PC-3 (cell line): ENCODE data around the gene SUCO. TPM values are rescaled to one million over a fixed set of nuclear protein-coding genes. Genes with fewer than 3 reads are reported as not detected.
A peak's percentile ranks its signal among the peaks of the same experiment; 100 is the strongest.

Source experiments
- ATAC-seq: fragments of 200-7000 bp; cut with Tn5 transposase; 2 replicates; pipeline ENCODE4 v1.9.1; 2020; ENCODE audit warnings: mild to moderate bottlenecking, moderate library complexity
- BruUV-seq: library from RNA; stranded (reverse); fragments of 400-500 nt; replicated peaks from 2 replicates; lab custom pipeline; 2021; lab: Mats Ljungman, UMichigan
- CTCF ChIA-PET: fragments of 300-600 bp; sonication (Branson Sonifier 250); formaldehyde crosslinking; loops from one replicate; lab custom pipeline; 2022; ENCODE audit warnings: antibody characterized with exemption; lab: Charles Lee
- POLR2A ChIA-PET: fragments of 300-600 bp; sonication (Branson Sonifier 250); formaldehyde crosslinking; loops from one replicate; lab custom pipeline; 2022; ENCODE audit warnings: antibody characterized with exemption; ENCODE audit not compliant: unreplicated experiment; lab: Charles Lee
- DNase-seq: peaks from one replicate; pipeline ENCODE4 v3.0.0-alpha.2; 2015
- H2AFZ ChIP-seq: fragments of 300-600 bp; sonication (generic); 2 replicates; pipeline ENCODE4 v1.6.0; 2016; ENCODE audit warnings: antibody characterized with exemption, low read length
- H3F3A ChIP-seq: fragments of 300-600 bp; sonication (generic); one replicate; pipeline ENCODE4 v1.6.0; 2017; ENCODE audit warnings: antibody characterized with exemption, low read length, control low read depth, mild to moderate bottlenecking; ENCODE audit not compliant: unreplicated experiment
- H3K27ac ChIP-seq: fragments of 300-600 bp; sonication (generic); 2 replicates; pipeline ENCODE4 v1.5.1; 2016; ENCODE audit warnings: mild to moderate bottlenecking, low read length
- H3K27me3 ChIP-seq: fragments of 300-600 bp; sonication (generic); 2 replicates; pipeline ENCODE4 v1.6.1; 2016; ENCODE audit warnings: low read length, mixed read lengths
- H3K36me3 ChIP-seq: fragments of 300-600 bp; sonication (generic); 2 replicates; pipeline ENCODE4 v1.6.1; 2016; ENCODE audit warnings: low read depth, mixed run types, low read length, mixed read lengths
- H3K4me1 ChIP-seq: fragments of 300-600 bp; sonication (generic); 2 replicates; pipeline ENCODE4 v1.5.1; 2016; ENCODE audit warnings: low read length; ENCODE audit not compliant: insufficient read depth
- H3K4me2 ChIP-seq: fragments of 300-600 bp; sonication (generic); 2 replicates; pipeline ENCODE4 v1.6.0; 2016; ENCODE audit warnings: low read length
- H3K4me3 ChIP-seq: fragments of 300-600 bp; sonication (generic); 2 replicates; pipeline ENCODE4 v1.5.1; 2016; ENCODE audit warnings: mild to moderate bottlenecking, low read length, mixed read lengths
- H3K79me2 ChIP-seq: fragments of 300-600 bp; sonication (generic); 2 replicates; pipeline ENCODE4 v1.6.1; 2017; ENCODE audit warnings: low read length, mixed read lengths
- H3K9ac ChIP-seq: fragments of 300-600 bp; sonication (generic); 2 replicates; pipeline ENCODE4 v1.6.0; 2016; ENCODE audit warnings: mild to moderate bottlenecking, low read length
- H3K9me2 ChIP-seq: fragments of 300-600 bp; sonication (generic); replicated peaks from 2 replicates; pipeline ENCODE4 v1.6.1; 2016; ENCODE audit warnings: mixed run types, low read length, mixed read lengths
- H3K9me3 ChIP-seq: fragments of 300-600 bp; sonication (generic); 2 replicates; pipeline ENCODE4 v1.6.1; 2016; ENCODE audit warnings: low read length, mixed read lengths
- H4K20me1 ChIP-seq: fragments of 300-600 bp; sonication (generic); 2 replicates; pipeline ENCODE4 v1.6.1; 2016; ENCODE audit warnings: low read length, mixed read lengths
- EZH2 ChIP-seq: fragments of 300-600 bp; sonication (generic); IDR thresholded peaks from one replicate; pipeline ENCODE4 v1.6.1; 2017; ENCODE audit warnings: antibody characterized with exemption, mild to moderate bottlenecking, low read length; ENCODE audit not compliant: unreplicated experiment
- EZH2phosphoT487 ChIP-seq: fragments of 300-600 bp; sonication (generic); IDR thresholded peaks from 2 replicates; pipeline ENCODE4 v1.6.1; 2018; ENCODE audit warnings: mild to moderate bottlenecking, antibody characterized with exemption, low read length, borderline replicate concordance
- intact Hi-C: fragments of 100-400 bp; cut with micrococcal nuclease; formaldehyde crosslinking; loops from 2 replicates; pipeline ENCODE4 v1.9.0; 2023
- total RNA-seq: library from RNA; depleted of rRNA; stranded (reverse); fragments of >200 nt; gene quantifications from 2 replicates; pipeline ENCODE4 v1.2.3, GENCODE V29; 2014
- TF ChIP-seq, protein P1 (sequence below): fragments of 300-600 bp; sonication (generic); conservative IDR thresholded peaks from 2 replicates; pipeline ENCODE4 v1.5.1; 2017; ENCODE audit warnings: antibody characterized with exemption, low read depth, mild to moderate bottlenecking, low read length

SUCO gene
- total RNA-seq, 1 experiment from 2014 or later: 72.0 TPM

DNA sequence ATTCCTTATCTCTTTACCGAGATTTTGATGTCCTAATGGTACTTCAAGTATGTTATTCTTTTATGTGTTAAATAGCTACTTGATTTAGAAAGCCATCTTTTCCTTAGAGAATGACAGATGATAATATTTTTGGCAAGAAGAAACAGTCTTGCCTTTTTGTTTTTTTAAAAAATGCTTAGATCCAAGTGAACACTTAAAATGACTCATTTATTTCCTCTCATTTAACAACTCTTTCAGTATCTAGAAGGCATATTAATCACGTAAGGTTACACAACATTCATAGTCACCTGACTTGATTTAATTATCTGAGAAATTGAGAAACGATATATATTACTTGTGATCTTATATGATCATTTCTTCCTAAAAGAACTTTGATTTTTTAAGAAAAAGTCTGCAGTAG is 52.4 kb downstream of the SUCO start:
- Histone ChIP-seq H3K27me3 (no peaks in the 10 kb centered on the region), H4K20me1 (no peaks in the 10 kb centered on the region), H3K9me2 (no peaks in the 10 kb centered on the region), H3K79me2 (peaks cover 15% of the 10 kb centered on the region), H3K4me3 (peak overlapping the region; percentile 12; the same call in 1 of the 2 replicates), H3K36me3 (peaks cover 28% of the 10 kb centered on the region), H3K27ac (peak overlapping the region; percentile 47), H3K9ac (no peak overlapping the region), H3K9me3 (no peaks in the 10 kb centered on the region), H2AFZ (no peak overlapping the region), H3F3A (peaks cover 34% of the 10 kb centered on the region), H3K4me1 (peaks cover 56% of the 10 kb centered on the region), H3K4me2 (peak overlapping the region; percentile 45)
- ATAC-seq (no peak), DNase-seq (peak; percentile 75)
- intact Hi-C loops: loop anchor here (5.0 kb wide), 1 partner anchor 38 kb away; no protein-coding TSS in a partner anchor
- ChIA-PET CTCF (interaction anchor here (0.7 kb wide), 1 partner anchor 52 kb away, joined by 3 read pairs; no protein-coding TSS in a partner anchor), POLR2A (interaction anchor here (0.7 kb wide), 1 partner anchor 43 kb away, joined by 5 read pairs; no protein-coding TSS in a partner anchor)
- BruUV-seq: no TSS peak
- TF ChIP-seq EZH2phosphoT487 (no peak), EZH2 (no peak)
- TF ChIP-seq, protein P1, sequence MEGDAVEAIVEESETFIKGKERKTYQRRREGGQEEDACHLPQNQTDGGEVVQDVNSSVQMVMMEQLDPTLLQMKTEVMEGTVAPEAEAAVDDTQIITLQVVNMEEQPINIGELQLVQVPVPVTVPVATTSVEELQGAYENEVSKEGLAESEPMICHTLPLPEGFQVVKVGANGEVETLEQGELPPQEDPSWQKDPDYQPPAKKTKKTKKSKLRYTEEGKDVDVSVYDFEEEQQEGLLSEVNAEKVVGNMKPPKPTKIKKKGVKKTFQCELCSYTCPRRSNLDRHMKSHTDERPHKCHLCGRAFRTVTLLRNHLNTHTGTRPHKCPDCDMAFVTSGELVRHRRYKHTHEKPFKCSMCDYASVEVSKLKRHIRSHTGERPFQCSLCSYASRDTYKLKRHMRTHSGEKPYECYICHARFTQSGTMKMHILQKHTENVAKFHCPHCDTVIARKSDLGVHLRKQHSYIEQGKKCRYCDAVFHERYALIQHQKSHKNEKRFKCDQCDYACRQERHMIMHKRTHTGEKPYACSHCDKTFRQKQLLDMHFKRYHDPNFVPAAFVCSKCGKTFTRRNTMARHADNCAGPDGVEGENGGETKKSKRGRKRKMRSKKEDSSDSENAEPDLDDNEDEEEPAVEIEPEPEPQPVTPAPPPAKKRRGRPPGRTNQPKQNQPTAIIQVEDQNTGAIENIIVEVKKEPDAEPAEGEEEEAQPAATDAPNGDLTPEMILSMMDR: no peak

DNA sequence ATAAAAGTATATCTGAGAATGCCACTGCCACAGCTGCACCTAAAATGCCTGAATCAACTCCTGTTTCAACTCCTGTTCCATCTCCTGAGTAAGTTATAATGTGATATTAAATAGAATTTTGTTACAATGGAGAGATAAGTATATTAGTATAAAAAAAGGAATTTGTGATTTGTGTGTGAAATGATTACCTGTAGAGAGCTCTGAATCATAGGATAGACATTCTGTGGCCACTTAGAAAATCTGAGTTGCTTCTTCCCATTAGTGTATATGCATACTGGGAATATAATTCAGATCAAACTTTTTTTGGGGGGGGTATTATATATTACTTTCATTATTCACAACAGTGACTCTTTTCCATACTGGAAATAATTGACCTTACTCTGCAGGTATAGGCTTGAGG is 52.9 kb downstream of the SUCO start:
- intact Hi-C loops: loop anchor here (5.0 kb wide), 1 partner anchor 39 kb away; no protein-coding TSS in a partner anchor
- ChIA-PET CTCF (interaction anchor here (0.7 kb wide), 1 partner anchor 52 kb away, joined by 3 read pairs; no protein-coding TSS in a partner anchor), POLR2A (no interaction called here)
- Histone ChIP-seq H3K9me3 (no peaks in the 10 kb centered on the region), H3K9ac (no peak overlapping the region), H3K4me1 (peaks cover 61% of the 10 kb centered on the region), H3K79me2 (peaks cover 20% of the 10 kb centered on the region), H3K9me2 (no peaks in the 10 kb centered on the region), H3K36me3 (peaks cover 30% of the 10 kb centered on the region), H2AFZ (no peak overlapping the region), H4K20me1 (no peaks in the 10 kb centered on the region), H3K4me3 (peak overlapping the region; percentile 12; the same call in 1 of the 2 replicates), H3K27me3 (no peaks in the 10 kb centered on the region), H3K27ac (peak overlapping the region; percentile 47), H3K4me2 (peak overlapping the region; percentile 45), H3F3A (peaks cover 34% of the 10 kb centered on the region)
- no peak for ATAC-seq
- no TSS peak for BruUV-seq
- TF ChIP-seq EZH2: no peak
- peak; percentile 83 for DNase-seq

DNA sequence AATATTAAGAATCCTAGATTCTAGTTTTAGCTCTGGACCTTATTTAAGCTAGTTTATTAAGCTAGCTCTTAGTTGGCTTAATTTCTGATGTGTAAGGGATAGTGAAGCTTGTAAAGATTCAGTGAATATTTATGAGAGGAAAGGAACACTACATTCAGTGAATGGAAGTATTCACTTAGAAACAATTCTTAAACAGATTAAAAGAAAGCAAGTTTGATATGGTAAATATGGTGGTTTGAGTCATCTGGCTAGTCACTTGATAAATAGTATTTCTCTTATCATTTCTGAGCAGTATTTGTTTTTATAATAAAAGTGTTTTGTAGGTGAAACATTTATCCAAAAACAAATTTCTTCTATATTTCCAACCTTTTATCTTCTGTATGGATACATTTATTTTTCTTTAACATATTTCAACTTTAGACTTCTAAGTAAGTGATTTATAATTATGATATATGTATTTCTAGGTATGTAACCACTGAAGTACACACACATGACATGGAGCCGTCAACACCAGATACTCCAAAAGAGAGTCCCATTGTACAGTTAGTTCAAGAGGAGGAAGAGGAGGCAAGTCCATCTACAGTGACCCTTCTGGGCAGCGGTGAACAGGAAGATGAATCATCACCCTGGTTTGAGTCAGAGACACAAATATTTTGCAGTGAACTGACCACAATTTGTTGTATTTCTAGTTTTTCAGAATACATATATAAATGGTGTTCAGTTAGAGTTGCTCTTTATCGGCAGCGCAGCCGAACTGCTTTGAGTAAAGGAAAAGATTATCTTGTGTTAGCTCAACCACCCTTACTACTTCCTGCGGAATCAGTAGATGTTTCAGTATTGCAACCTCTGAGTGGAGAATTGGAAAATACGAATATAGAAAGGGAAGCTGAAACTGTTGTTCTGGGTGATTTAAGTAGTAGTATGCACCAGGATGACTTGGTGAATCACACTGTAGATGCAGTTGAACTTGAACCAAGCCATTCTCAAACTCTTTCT is 55.6 kb downstream of the SUCO start:
- intact Hi-C loops: loop anchor here (1.0 to 5.0 kb wide), 9 partner anchors 14 to 144 kb away; partner anchors contain the start of gene PIGC
- peaks cover 22% of the 10 kb centered on the region for H3K79me2 ChIP-seq
- peak overlapping the region; percentile 46 for H3K4me3 ChIP-seq
- DNase-seq: peak; percentile 100
- peaks cover 26% of the 10 kb centered on the region for H3K36me3 ChIP-seq
- H3F3A ChIP-seq: peaks cover 34% of the 10 kb centered on the region
- no peaks in the 10 kb centered on the region for H3K27me3 ChIP-seq
- POLR2A ChIA-PET: interaction anchor here (0.5 to 1.7 kb wide), 6 partner anchors 14 to 839 kb away, joined by 3 to 17 read pairs (median 4); partner anchors contain the start of gene SUCO
- TF ChIP-seq EZH2phosphoT487 (no peak), EZH2 (no peak)
- TF ChIP-seq, protein P1: no peak
- H2AFZ ChIP-seq: no peak overlapping the region
- H3K4me2 ChIP-seq: peak overlapping the region; percentile 70
- no peaks in the 10 kb centered on the region for H3K9me2 ChIP-seq
- H3K9me3 ChIP-seq: no peaks in the 10 kb centered on the region
- BruUV-seq: TSS peak; percentile 71
- H3K9ac ChIP-seq: peak overlapping the region; percentile 10
- no peaks in the 10 kb centered on the region for H4K20me1 ChIP-seq
- H3K4me1 ChIP-seq: peaks cover 61% of the 10 kb centered on the region
- ATAC-seq: peak; percentile 90
- CTCF ChIA-PET: interaction anchor here (0.5 to 1.0 kb wide), 5 partner anchors 18 to 140 kb away, joined by 3 to 4 read pairs (median 3); no protein-coding TSS in a partner anchor
- H3K27ac ChIP-seq: peak overlapping the region; percentile 75
